NT2/D1 (cell line): Measurements from ENCODE around the gene RTCB.

Experiments
- DNase-seq: peaks from one replicate; pipeline ENCODE4 v3.0.0-alpha.2; 2011; ENCODE audit warnings: low read depth, low spot score
- H3K27me3 ChIP-seq: 2 replicates; pipeline ENCODE4 v1.6.0; 2011; ENCODE audit warnings: mild to moderate bottlenecking; ENCODE audit not compliant: insufficient read length, insufficient read depth
- H3K36me3 ChIP-seq: 2 replicates; pipeline ENCODE4 v1.6.1; 2011; ENCODE audit warnings: mild to moderate bottlenecking, low read length, mixed read lengths; ENCODE audit not compliant: insufficient read depth, insufficient read length
- H3K4me1 ChIP-seq: 2 replicates; pipeline ENCODE4 v1.5.1; 2011; ENCODE audit not compliant: insufficient read depth, insufficient read length
- H3K4me3 ChIP-seq: 2 replicates; pipeline ENCODE4 v1.5.1; 2011; ENCODE audit warnings: low read depth; ENCODE audit not compliant: insufficient read length
- H3K9ac ChIP-seq: 2 replicates; pipeline ENCODE4 v1.6.0; 2011; ENCODE audit warnings: low read depth; ENCODE audit not compliant: insufficient read length
- H3K9me3 ChIP-seq: 2 replicates; pipeline ENCODE4 v1.5.1; 2011; ENCODE audit warnings: mild to moderate bottlenecking, low read length; ENCODE audit not compliant: insufficient read depth
- SUZ12 ChIP-seq: IDR thresholded peaks from 2 replicates; pipeline ENCODE4 v1.6.1; 2011; ENCODE audit not compliant: insufficient read length, insufficient read depth; ENCODE audit errors: extremely low read depth
- YY1 ChIP-seq: IDR thresholded peaks from 2 replicates; pipeline ENCODE4 v1.6.1; 2011; ENCODE audit not compliant: insufficient read length, insufficient read depth
- ZNF274 ChIP-seq: IDR thresholded peaks from 2 replicates; pipeline ENCODE4 v1.6.1; 2011; ENCODE audit warnings: mild to moderate bottlenecking, low read depth, low read length

Gene RTCB

GRCh38 chr22:32423664-32424063 is 11.6 kb upstream of the RTCB start:
- no peak for TF ChIP-seq YY1
- TF ChIP-seq SUZ12: no peak
- Histone ChIP-seq H3K9ac (no peak overlapping the region), H3K4me3 (no peak overlapping the region), H3K4me1 (no peaks in the 10 kb centered on the region), H3K9me3 (no peaks in the 10 kb centered on the region), H3K36me3 (no peaks in the 10 kb centered on the region), H3K27me3 (no peaks in the 10 kb centered on the region)
- no peak for DNase-seq

- Histone ChIP-seq H3K4me1 (no peaks in the 10 kb centered on the region), H3K4me3 (no peak overlapping the region), H3K9ac (no peak overlapping the region), H3K9me3 (no peaks in the 10 kb centered on the region), H3K36me3 (no peaks in the 10 kb centered on the region), H3K27me3 (no peaks in the 10 kb centered on the region)
- TF ChIP-seq YY1 (no peak), SUZ12 (no peak), ZNF274 (no peak)
- no peak for DNase-seq
These were observed 10.0 kb upstream of the RTCB start for GRCh38 chr22:32422062-32422461.

GRCh38 chr22:32421484-32421883 is 9.4 kb upstream of the RTCB start:
- H3K9ac ChIP-seq: no peak overlapping the region
- no peaks in the 10 kb centered on the region for H3K9me3 ChIP-seq
- no peaks in the 10 kb centered on the region for H3K36me3 ChIP-seq
- no peaks in the 10 kb centered on the region for H3K4me1 ChIP-seq
- H3K4me3 ChIP-seq: no peak overlapping the region
- TF ChIP-seq ZNF274: no peak
- no peak for TF ChIP-seq SUZ12
- no peak for TF ChIP-seq YY1
- H3K27me3 ChIP-seq: no peaks in the 10 kb centered on the region
- no peak for DNase-seq

- Histone ChIP-seq H3K36me3 (no peaks in the 10 kb centered on the region), H3K4me1 (no peaks in the 10 kb centered on the region), H3K9me3 (no peaks in the 10 kb centered on the region), H3K9ac (no peak overlapping the region), H3K27me3 (no peaks in the 10 kb centered on the region), H3K4me3 (no peak overlapping the region)
- no peak for DNase-seq
- no peak for TF ChIP-seq SUZ12
These were observed 5.9 kb upstream of the RTCB start for GRCh38 chr22:32417906-32418305.

- no peak overlapping the region for H3K9ac ChIP-seq
- no peaks in the 10 kb centered on the region for H3K36me3 ChIP-seq
- no peak overlapping the region for H3K4me3 ChIP-seq
- no peak for TF ChIP-seq YY1
- no peak for TF ChIP-seq ZNF274
- TF ChIP-seq SUZ12: no peak
- no peaks in the 10 kb centered on the region for H3K9me3 ChIP-seq
- no peaks in the 10 kb centered on the region for H3K4me1 ChIP-seq
- H3K27me3 ChIP-seq: no peaks in the 10 kb centered on the region
- no peak for DNase-seq
These were observed 4.6 kb upstream of the RTCB start for GRCh38 chr22:32416556-32417085.

- no peak for TF ChIP-seq YY1
- no peak for TF ChIP-seq SUZ12
- no peak for TF ChIP-seq ZNF274
- no peaks in the 10 kb centered on the region for H3K4me1 ChIP-seq
- DNase-seq: no peak
- H3K36me3 ChIP-seq: peaks cover 16% of the 10 kb centered on the region
- no peaks in the 10 kb centered on the region for H3K9me3 ChIP-seq
- H3K4me3 ChIP-seq: no peak overlapping the region
- H3K9ac ChIP-seq: no peak overlapping the region
- H3K27me3 ChIP-seq: no peaks in the 10 kb centered on the region
These were observed 2.1 kb upstream of the RTCB start for GRCh38 chr22:32414191-32414590.

- Histone ChIP-seq H3K9me3 (no peaks in the 10 kb centered on the region), H3K4me3 (no peak overlapping the region), H3K27me3 (no peaks in the 10 kb centered on the region), H3K9ac (no peak overlapping the region), H3K36me3 (peaks cover 18% of the 10 kb centered on the region), H3K4me1 (no peaks in the 10 kb centered on the region)
- DNase-seq: no peak
- TF ChIP-seq YY1 (no peak), ZNF274 (no peak), SUZ12 (no peak)
These were observed 1.7 kb upstream of the RTCB start for GRCh38 chr22:32413719-32414118.

- Histone ChIP-seq H3K9ac (peak overlapping the region; percentile 94), H3K27me3 (no peaks in the 10 kb centered on the region), H3K36me3 (peaks cover 42% of the 10 kb centered on the region), H3K4me3 (peak overlapping the region; percentile 88), H3K4me1 (no peaks in the 10 kb centered on the region), H3K9me3 (no peaks in the 10 kb centered on the region)
- no peak for DNase-seq
- TF ChIP-seq ZNF274 (no peak), YY1 (no peak), SUZ12 (no peak)
These were observed 645 bp downstream of the RTCB start for GRCh38 chr22:32411402-32411801.
